Stimulated activated CD4-positive, alpha-beta T cell treated with anti-CD3 and anti-CD28 coated beads, Interleukin-4, amount 100 ng/mL, for 1 hour (primary cell): ENCODE measurements around the gene SLC2A9.

ENCODE experiments used
- DNase-seq: peaks from one replicate; pipeline ENCODE4 v3.0.0-alpha.2; 2020

Gene SLC2A9

GRCh38 chr4:10020871-10021652 lies at the start of gene SLC2A9:
SLC2A9 (minus strand) TSS chr4:10021497; CDS start chr4:10021429, 68 bp downstream.
- DNase-seq = no peak

GRCh38 chr4:10069075-10069642 lies 47.9 kb upstream of the SLC2A9 start:
- DNase-seq = no peak

- no peak for DNase-seq
Observed at GRCh38 chr4:10066670-10067651, 45.7 kb upstream of the SLC2A9 start.

- DNase-seq = no peak
Observed at GRCh38 chr4:10066206-10066605, 44.9 kb upstream of the SLC2A9 start.

GRCh38 chr4:10063544-10064300 lies 42.4 kb upstream of the SLC2A9 start:
- DNase-seq = no peak

GRCh38 chr4:10061650-10062415 lies 40.5 kb upstream of the SLC2A9 start:
- DNase-seq = no peak

GRCh38 chr4:10058371-10058770 lies 37.1 kb upstream of the SLC2A9 start:
- no peak for DNase-seq

GRCh38 chr4:10057023-10057395 lies 35.7 kb upstream of the SLC2A9 start:
- DNase-seq = no peak

GRCh38 chr4:10056334-10057022 lies 35.2 kb upstream of the SLC2A9 start:
- DNase-seq = no peak

GRCh38 chr4:10055871-10056270 lies 34.6 kb upstream of the SLC2A9 start:
- no peak for DNase-seq

- no peak for DNase-seq
Observed at GRCh38 chr4:10054571-10055041, 33.3 kb upstream of the SLC2A9 start.

- no peak for DNase-seq
Observed at GRCh38 chr4:10053635-10054453, 32.5 kb upstream of the SLC2A9 start.

GRCh38 chr4:10051517-10052135 lies 30.3 kb upstream of the SLC2A9 start:
- DNase-seq = no peak

GRCh38 chr4:10050721-10051120 lies 29.4 kb upstream of the SLC2A9 start:
- no peak for DNase-seq

GRCh38 chr4:10050261-10050661 lies 29.0 kb upstream of the SLC2A9 start:
- DNase-seq = no peak

GRCh38 chr4:10048941-10049697 lies 27.8 kb upstream of the SLC2A9 start:
- DNase-seq = no peak

- DNase-seq = no peak
Observed at GRCh38 chr4:10047967-10048366, 26.7 kb upstream of the SLC2A9 start.

GRCh38 chr4:10046471-10046870 lies 25.2 kb upstream of the SLC2A9 start:
- DNase-seq = no peak

GRCh38 chr4:10045481-10045880 lies 24.2 kb upstream of the SLC2A9 start:
- no peak for DNase-seq
